Measurements from ENCODE around the gene ASTN2. TPM values are rescaled to one million over a fixed set of nuclear protein-coding genes. Genes with fewer than 3 reads are reported as not detected.

Gene ASTN2
- polyA plus RNA-seq, 1 donor from 2014 or later, result 6.8 TPM

DNA sequence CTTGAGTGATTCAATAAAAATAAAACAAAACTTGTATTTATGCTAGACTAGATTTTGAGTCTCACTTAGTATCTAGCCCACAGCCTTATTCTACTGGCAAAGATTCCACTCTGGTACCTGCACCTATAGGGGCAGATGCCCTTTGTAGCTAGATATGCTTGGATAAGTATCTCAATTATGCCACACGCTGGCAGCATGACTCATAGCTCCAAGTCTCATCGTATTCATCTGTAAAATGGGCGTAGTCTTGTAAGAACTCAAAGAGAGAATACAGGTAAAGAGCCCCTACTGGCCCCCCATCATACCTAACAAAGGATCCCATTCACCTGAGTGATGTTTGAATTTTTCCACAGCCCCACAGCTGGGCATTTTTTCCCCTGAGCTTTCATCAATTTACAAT, 45.9 kb upstream of the ASTN2 start:
- TF ChIP-seq, protein P1, sequence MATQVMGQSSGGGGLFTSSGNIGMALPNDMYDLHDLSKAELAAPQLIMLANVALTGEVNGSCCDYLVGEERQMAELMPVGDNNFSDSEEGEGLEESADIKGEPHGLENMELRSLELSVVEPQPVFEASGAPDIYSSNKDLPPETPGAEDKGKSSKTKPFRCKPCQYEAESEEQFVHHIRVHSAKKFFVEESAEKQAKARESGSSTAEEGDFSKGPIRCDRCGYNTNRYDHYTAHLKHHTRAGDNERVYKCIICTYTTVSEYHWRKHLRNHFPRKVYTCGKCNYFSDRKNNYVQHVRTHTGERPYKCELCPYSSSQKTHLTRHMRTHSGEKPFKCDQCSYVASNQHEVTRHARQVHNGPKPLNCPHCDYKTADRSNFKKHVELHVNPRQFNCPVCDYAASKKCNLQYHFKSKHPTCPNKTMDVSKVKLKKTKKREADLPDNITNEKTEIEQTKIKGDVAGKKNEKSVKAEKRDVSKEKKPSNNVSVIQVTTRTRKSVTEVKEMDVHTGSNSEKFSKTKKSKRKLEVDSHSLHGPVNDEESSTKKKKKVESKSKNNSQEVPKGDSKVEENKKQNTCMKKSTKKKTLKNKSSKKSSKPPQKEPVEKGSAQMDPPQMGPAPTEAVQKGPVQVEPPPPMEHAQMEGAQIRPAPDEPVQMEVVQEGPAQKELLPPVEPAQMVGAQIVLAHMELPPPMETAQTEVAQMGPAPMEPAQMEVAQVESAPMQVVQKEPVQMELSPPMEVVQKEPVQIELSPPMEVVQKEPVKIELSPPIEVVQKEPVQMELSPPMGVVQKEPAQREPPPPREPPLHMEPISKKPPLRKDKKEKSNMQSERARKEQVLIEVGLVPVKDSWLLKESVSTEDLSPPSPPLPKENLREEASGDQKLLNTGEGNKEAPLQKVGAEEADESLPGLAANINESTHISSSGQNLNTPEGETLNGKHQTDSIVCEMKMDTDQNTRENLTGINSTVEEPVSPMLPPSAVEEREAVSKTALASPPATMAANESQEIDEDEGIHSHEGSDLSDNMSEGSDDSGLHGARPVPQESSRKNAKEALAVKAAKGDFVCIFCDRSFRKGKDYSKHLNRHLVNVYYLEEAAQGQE (IDR thresholded peaks at IDR 0.05; ENCODE audit: borderline replicate concordance), result no peak
- TF ChIP-seq SMC3 (conservative IDR thresholded peaks at IDR 0.05; ENCODE audit: poor library complexity) (no peak), POLR2AphosphoS5 (IDR thresholded peaks at IDR 0.05) (no peak), RAD21 (conservative IDR thresholded peaks at IDR 0.05) (no peak), MXI1 (conservative IDR thresholded peaks at IDR 0.05; ENCODE audit: poor library complexity, severe bottlenecking) (no peak), EP300 (conservative IDR thresholded peaks at IDR 0.05; ENCODE audit: poor library complexity, severe bottlenecking) (no peak), TAF1 (IDR thresholded peaks at IDR 0.05; ENCODE audit: low read depth) (no peak), EZH2 (IDR thresholded peaks at IDR 0.05; ENCODE audit: borderline replicate concordance, insufficient read depth, low read length, poor library complexity, severe bottlenecking) (no peak)
- TF ChIP-seq, protein P2, sequence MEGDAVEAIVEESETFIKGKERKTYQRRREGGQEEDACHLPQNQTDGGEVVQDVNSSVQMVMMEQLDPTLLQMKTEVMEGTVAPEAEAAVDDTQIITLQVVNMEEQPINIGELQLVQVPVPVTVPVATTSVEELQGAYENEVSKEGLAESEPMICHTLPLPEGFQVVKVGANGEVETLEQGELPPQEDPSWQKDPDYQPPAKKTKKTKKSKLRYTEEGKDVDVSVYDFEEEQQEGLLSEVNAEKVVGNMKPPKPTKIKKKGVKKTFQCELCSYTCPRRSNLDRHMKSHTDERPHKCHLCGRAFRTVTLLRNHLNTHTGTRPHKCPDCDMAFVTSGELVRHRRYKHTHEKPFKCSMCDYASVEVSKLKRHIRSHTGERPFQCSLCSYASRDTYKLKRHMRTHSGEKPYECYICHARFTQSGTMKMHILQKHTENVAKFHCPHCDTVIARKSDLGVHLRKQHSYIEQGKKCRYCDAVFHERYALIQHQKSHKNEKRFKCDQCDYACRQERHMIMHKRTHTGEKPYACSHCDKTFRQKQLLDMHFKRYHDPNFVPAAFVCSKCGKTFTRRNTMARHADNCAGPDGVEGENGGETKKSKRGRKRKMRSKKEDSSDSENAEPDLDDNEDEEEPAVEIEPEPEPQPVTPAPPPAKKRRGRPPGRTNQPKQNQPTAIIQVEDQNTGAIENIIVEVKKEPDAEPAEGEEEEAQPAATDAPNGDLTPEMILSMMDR (IDR thresholded peaks at IDR 0.05; ENCODE audit: poor library complexity, severe bottlenecking), result no peak
- Histone ChIP-seq H3K79me2 (replicated peaks; ENCODE audit: insufficient read depth, low read length) (no peaks in the 10 kb centered on the region), H3K4me3 (ENCODE audit: low read length) (no peak overlapping the region), H3K4me2 (ENCODE audit: low read length) (no peak overlapping the region), H3K27me3 (ENCODE audit: insufficient read depth, low read depth, low read length) (no peaks in the 10 kb centered on the region), H3K9me2 (ENCODE audit: insufficient read depth, low read length) (no peaks in the 10 kb centered on the region), H2AFZ (ENCODE audit: low read depth, low read length) (no peak overlapping the region), H3K36me3 (ENCODE audit: insufficient read depth, low read length) (no peaks in the 10 kb centered on the region), H3K9ac (ENCODE audit: low read length) (no peak overlapping the region), H3F3A (ENCODE audit: insufficient read depth, low read length, poor library complexity, severe bottlenecking) (no peaks in the 10 kb centered on the region), H4K20me1 (ENCODE audit: insufficient read depth) (no peaks in the 10 kb centered on the region), H3K27ac (ENCODE audit: low read length) (no peak overlapping the region), H3K9me3 (ENCODE audit: low read length) (no peaks in the 10 kb centered on the region)

DNA sequence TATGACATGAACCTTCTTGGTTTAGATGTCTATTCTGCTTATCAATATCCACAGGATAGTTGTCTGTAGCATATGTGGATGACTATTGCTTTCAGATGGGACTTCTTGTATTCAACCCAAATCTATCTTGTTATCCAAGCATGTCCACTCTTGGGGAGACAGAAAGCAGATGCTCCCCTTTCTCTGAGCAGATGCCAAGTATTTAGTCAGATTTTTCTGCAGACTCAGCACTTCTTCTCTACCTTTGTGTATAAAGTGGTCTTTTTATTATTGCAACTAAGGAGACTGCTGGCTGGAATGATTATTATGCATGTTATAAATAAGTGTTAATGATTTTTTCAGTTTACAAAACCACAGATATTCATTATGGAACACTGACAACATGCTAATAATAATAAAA, 45.1 kb upstream of the ASTN2 start:
- Histone ChIP-seq H4K20me1 (ENCODE audit: insufficient read depth) (no peaks in the 10 kb centered on the region), H3K27me3 (ENCODE audit: insufficient read depth, low read depth, low read length) (no peaks in the 10 kb centered on the region), H3F3A (ENCODE audit: insufficient read depth, low read length, poor library complexity, severe bottlenecking) (no peaks in the 10 kb centered on the region), H3K27ac (ENCODE audit: low read length) (no peak overlapping the region), H3K4me2 (ENCODE audit: low read length) (no peak overlapping the region), H3K9me2 (ENCODE audit: insufficient read depth, low read length) (no peaks in the 10 kb centered on the region), H3K9me3 (ENCODE audit: low read length) (no peaks in the 10 kb centered on the region), H3K9ac (ENCODE audit: low read length) (no peak overlapping the region), H3K4me3 (ENCODE audit: low read length) (no peak overlapping the region), H3K36me3 (ENCODE audit: insufficient read depth, low read length) (no peaks in the 10 kb centered on the region), H2AFZ (ENCODE audit: low read depth, low read length) (no peak overlapping the region), H3K79me2 (replicated peaks; ENCODE audit: insufficient read depth, low read length) (no peaks in the 10 kb centered on the region)
- TF ChIP-seq, protein P1 (IDR thresholded peaks at IDR 0.05; ENCODE audit: borderline replicate concordance), result no peak
- TF ChIP-seq RAD21 (conservative IDR thresholded peaks at IDR 0.05) (no peak), EP300 (conservative IDR thresholded peaks at IDR 0.05; ENCODE audit: poor library complexity, severe bottlenecking) (no peak), SMC3 (conservative IDR thresholded peaks at IDR 0.05; ENCODE audit: poor library complexity) (no peak), MXI1 (conservative IDR thresholded peaks at IDR 0.05; ENCODE audit: poor library complexity, severe bottlenecking) (no peak), TAF1 (IDR thresholded peaks at IDR 0.05; ENCODE audit: low read depth) (no peak), EZH2 (IDR thresholded peaks at IDR 0.05; ENCODE audit: borderline replicate concordance, insufficient read depth, low read length, poor library complexity, severe bottlenecking) (no peak), POLR2AphosphoS5 (IDR thresholded peaks at IDR 0.05) (no peak)
- TF ChIP-seq, protein P2 (IDR thresholded peaks at IDR 0.05; ENCODE audit: poor library complexity, severe bottlenecking), result no peak
